Esophagus muscularis mucosa (tissue), 4 donors: ENCODE measurements around the gene ARFGAP1.

ENCODE experiments used
- EP300 ChIP-seq: sonication (generic); formaldehyde crosslinking; IDR thresholded peaks from one replicate; pipeline ENCODE4 v1.6.1; 2017; ENCODE audit warnings: antibody characterized with exemption
- POLR2A ChIP-seq: fragments of 450-650 bp; IDR thresholded peaks from one replicate; pipeline ENCODE4 v1.6.1; 2017; ENCODE audit warnings: antibody characterized with exemption, moderate library complexity, mild to moderate bottlenecking, low read depth
- TF ChIP-seq, protein P1 (sequence below), 3 experiments: fragments of 200-600 bp in 2 of 3; fragments of 450-650 bp in 1 of 3; sonication (generic) in 2 of 3; IDR thresholded peaks; one replicate each; pipeline ENCODE4 v1.5.1; 2017 to 2019; ENCODE audit warnings: antibody characterized with exemption in 3 of 3, mild to moderate bottlenecking in 2 of 3, moderate library complexity in 1 of 3

DNA sequence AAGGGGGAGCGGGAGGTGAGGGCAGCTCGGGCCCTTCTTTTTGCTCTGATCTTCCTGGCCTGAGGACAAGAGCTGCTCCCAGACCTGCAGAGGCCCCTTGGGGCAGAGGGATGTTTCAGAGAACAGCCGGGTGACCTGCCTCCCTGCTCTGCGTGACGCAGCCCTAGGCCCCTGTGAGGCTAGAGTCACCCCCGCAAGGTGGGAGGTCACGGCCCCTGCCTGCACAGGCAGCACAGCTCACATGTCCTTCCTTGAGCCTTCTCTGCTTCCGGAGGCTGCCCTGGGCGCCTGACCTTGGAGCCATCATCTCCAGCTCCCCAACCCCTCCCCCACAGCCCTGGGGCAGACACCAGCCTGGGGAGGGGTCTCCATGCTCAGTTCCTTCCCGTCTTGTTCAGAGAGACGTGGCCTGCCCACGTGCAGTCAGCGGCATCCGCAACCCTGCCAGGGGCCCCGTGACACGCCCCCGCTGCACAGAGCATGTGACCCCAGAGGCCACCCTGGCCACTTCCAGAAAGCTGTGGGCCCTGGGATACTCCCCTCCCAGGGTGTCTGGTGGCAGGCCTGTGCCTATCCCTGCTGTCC, 37.1 kb upstream of the ARFGAP1 start, which contains the start of gene BIRC7:
- TF ChIP-seq, protein P1, sequence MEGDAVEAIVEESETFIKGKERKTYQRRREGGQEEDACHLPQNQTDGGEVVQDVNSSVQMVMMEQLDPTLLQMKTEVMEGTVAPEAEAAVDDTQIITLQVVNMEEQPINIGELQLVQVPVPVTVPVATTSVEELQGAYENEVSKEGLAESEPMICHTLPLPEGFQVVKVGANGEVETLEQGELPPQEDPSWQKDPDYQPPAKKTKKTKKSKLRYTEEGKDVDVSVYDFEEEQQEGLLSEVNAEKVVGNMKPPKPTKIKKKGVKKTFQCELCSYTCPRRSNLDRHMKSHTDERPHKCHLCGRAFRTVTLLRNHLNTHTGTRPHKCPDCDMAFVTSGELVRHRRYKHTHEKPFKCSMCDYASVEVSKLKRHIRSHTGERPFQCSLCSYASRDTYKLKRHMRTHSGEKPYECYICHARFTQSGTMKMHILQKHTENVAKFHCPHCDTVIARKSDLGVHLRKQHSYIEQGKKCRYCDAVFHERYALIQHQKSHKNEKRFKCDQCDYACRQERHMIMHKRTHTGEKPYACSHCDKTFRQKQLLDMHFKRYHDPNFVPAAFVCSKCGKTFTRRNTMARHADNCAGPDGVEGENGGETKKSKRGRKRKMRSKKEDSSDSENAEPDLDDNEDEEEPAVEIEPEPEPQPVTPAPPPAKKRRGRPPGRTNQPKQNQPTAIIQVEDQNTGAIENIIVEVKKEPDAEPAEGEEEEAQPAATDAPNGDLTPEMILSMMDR (IDR thresholded peaks at IDR 0.05) = no peak
- TF ChIP-seq POLR2A (no peak), EP300 (no peak)
